GM08714 (cell line): ENCODE results near the gene TMC6.

Experiments used
- H3K4me3 ChIP-seq: fragments of 200-500 bp; sonication (Bioruptor generic); 2 replicates; pipeline ENCODE4 v1.5.1; 2014; ENCODE audit warnings: mild to moderate bottlenecking, low read length, inconsistent platforms
- ZNF274 ChIP-seq: IDR thresholded peaks from 2 replicates; pipeline ENCODE4 v1.6.1; 2012; ENCODE audit warnings: mild to moderate bottlenecking, low read depth, low read length

The TMC6 gene

DNA sequence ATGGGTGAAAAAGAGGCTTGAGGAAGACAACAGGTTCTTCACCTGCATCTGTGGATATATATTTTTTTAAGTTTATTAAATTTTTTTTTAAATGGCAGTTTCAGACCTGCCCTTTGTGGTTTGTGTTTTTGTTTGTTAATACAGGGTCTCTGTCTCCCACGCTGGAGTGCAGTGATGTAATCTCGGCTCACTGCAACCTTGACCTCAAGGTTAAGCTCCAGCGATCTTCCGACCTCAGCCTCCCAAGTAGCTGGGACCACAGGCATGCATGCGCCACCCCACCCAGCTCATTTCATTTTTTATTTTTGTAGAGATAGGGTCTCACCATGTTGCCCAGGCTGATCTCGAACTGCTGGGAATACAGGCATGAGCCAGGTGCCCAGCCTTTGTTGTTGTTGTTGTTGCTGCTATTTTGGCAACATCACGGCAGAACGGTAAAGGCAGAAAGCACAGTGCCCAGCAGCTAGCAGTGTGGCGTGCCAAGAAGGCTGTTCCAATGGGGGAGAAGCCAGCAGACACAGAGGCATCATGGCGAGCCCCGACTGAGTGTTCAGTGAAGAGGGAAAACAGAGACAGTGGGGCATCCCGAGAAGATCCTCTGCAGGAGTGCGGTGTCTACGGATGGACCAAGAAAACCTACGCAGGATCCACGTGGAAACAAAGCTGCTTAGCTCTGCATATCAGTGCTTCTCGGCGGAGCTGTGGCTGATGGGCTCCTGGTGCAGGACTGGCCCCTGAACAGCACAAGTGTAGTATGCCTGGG lies 19.6 kb downstream of the TMC6 start:
- no peak overlapping the region for H3K4me3 ChIP-seq
- TF ChIP-seq ZNF274, result no peak

DNA sequence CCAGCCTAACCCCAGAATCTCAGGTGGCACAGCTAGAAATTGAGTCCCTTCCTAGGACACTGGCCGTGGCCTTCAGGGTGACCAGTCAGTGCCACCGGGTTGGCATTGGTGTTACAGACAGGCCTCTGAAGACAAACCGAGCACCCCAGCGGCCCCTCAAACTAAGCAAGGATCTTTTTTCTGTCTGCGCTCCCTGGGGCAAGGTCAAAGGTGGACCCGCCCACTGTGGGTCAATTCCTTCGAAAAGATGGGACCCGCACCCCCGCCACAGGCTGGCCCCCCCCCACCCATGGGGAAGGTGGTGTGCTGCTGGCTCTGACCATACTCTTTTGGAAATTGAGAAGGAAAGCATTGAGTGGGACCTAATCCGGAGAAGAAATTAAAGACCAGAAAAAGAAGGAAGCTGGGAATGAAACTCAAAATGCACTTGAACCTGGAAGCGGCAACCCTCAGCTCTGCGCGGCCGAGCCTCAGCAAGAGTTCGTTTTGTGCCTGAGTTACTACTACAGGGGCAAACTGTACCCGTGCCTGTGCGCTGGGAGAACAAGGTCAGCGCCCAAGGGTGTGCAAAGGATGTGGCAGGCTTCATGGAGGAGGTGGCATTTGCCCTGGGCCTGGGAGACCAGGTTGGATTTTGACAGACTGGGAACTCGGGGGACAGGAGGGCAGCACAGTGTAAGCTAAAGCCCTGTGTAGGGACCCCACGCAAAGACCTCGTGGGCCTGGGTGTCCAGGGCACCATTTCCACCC lies 20.4 kb downstream of the TMC6 start:
- no peak overlapping the region for H3K4me3 ChIP-seq
- no peak for TF ChIP-seq ZNF274

DNA sequence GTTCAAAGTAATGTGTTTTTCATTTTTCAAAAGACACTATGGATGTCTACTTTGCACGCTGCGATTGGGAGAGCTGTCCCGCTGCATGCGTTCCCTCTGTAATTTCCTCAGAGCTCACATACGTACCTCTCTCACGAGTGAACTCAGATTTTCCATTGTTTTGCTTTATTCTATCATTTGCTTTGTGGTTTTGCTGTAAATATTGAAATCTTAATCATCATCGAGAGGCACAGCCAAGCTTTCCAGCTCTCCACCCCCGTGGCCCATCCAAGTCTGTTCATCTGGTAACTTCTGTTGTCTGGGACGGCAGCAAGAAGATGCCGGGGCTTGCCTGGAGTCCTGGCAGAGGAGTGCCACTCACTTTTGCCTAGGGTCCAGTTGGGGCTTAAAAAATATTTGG lies 21.1 kb downstream of the TMC6 start:
- no peak for TF ChIP-seq ZNF274
- no peak overlapping the region for H3K4me3 ChIP-seq

- TF ChIP-seq ZNF274, result no peak
Observed at GRCh38 chr17:78106211-78106610, 22.3 kb downstream of the TMC6 start.

DNA sequence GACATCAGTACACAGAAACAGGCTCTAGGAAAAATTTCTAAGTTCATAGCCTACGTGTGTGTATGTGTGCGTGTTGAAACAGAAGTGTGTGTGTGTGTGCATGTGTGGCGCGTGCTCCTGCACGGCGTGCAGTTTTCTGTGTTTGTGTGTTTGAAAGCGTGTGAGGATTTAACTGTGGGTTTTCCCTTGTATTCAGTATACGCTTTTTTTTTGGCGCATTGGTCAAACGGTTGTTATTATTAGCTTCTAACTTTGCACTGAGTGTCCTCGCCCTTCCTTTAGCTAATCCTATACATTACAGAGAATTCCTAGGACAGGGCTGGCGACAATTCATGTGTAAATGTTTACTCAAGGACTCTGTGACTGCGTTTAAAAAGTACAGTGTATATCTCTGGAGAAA lies 23.0 kb downstream of the TMC6 start:
- no peak for TF ChIP-seq ZNF274
- no peak overlapping the region for H3K4me3 ChIP-seq

More at GRCh38 chr17:78106211-78106610, 22.3 kb downstream of the TMC6 start:
- H3K4me3 ChIP-seq, result no peak overlapping the region

DNA sequence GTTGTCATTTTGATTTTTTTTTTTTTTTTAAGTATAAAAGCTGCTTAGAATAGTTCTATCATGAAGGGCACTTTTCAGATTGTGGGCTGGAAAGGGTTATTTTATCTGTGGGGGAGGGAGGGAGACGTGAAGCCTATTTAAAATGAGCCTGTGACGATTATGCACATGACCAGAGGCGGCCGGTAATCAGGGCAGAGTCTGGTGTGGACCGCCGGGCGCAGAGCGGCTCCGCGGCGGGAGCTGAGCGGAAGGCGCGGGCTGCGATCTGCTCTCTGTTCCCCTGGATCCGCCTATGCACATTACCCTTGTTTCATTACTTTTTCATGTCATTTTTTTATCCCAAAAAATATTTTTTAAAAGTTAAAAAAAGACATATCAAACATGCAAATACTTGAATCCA lies 23.5 kb downstream of the TMC6 start:
- no peak for TF ChIP-seq ZNF274

DNA sequence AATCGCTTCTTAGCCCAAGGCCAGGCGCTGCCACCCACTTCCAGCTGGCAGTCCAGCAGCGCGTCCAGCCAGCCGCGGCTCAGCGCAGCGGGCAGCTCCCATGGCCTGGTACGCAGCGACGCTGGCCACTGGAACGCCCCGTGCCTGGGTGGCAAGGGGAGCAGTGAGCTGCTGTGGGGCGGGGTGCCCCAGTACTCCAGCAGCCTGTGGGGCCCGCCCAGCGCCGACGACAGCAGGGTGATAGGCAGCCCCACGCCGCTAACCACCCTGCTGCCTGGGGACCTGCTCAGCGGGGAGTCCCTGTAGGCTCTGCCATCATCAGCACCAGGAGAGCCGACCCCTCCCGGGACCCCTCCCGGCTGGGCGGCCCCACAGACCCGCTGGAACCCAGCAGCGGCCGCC lies 24.0 kb downstream of the TMC6 start:
- TF ChIP-seq ZNF274, result no peak

More for the DNA sequence above, 23.5 kb downstream of the TMC6 start:
- no peak overlapping the region for H3K4me3 ChIP-seq

DNA sequence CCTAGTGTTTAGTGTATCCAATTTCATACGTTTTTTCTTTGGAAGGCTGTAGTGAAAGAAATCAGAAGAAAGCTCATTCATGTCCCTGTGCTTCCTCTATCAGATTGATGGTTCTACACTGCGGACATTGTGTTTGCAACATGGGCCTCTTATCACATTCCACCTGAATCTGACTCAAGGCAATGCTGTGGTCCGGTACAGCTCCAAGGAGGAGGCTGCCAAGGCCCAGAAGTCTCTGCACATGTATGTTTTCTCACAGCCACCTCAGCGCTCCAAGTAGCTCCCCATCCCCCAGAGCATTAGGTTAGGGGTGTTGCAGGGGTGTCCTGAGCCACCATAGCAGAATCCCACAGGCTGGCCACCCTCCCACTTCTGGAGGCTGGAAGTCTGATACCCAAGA lies 25.2 kb downstream of the TMC6 start:
- no peak overlapping the region for H3K4me3 ChIP-seq
- no peak for TF ChIP-seq ZNF274

More for the DNA sequence above, 24.0 kb downstream of the TMC6 start:
- no peak overlapping the region for H3K4me3 ChIP-seq

DNA sequence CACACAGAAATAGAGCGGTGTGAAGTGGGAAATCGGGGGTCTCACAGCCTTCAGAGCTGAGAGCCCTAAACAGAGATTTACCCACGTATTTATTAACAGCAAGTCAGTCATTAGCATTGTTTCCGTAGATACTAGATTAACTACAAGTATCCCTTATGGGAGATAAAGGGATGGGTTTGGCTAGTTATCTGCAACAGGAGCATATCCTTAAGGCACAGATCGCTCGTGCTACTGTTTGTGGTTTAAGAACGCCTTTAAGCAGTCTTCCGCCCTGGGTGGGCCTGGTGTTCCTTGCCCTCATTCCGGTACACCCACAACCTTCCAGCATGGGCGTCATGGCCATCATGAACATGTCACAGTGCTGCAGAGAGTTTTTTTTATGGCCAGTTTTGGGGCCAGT lies 27.0 kb downstream of the TMC6 start:
- no peak overlapping the region for H3K4me3 ChIP-seq
- TF ChIP-seq ZNF274, result no peak

DNA sequence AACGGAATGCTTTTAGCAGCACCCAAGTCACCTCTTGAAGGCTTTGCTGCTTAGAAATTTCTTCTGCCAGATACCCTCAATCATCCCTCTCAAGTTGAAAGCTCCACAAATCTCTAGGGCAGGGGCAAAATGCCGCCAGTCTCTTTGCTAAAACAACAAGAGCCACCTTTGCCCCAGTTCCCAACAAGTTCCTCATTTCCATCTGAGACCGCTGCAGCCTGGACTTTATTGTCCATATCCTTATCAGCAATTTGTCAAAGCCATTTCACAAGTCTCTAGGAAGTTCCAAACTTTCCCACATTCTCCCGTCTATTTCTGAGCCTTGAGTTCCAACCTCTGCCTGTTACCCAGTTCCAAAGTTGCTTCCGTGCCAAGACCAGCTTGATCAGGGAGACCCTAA lies 27.4 kb downstream of the TMC6 start:
- no peak for TF ChIP-seq ZNF274
- no peak overlapping the region for H3K4me3 ChIP-seq

DNA sequence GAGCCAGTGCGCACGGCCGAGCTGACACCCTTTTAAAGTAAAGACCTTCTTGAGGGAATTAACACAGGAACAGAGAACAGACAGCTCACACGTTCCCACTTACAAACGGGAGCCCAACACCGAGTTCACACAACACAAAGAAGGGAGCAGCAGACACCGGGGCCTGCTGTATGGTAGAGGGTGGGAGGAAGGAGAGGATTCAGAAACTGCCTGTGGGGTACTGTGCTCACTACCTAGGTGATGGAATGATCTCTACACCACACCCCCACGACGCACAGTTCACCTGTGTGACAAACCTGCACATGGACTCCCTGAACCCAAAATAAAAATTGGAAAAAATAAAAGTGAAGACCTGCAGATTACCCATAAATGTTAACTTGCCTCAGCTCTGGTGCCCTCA lies 32.5 kb downstream of the TMC6 start:
- no peak for TF ChIP-seq ZNF274
- H3K4me3 ChIP-seq, result no peak overlapping the region

- TF ChIP-seq ZNF274, result no peak
- no peak overlapping the region for H3K4me3 ChIP-seq
Observed at GRCh38 chr17:78095035-78095434, 33.5 kb downstream of the TMC6 start.

- H3K4me3 ChIP-seq, result no peak overlapping the region
- TF ChIP-seq ZNF274, result no peak
Observed at GRCh38 chr17:78092794-78093324, 35.7 kb downstream of the TMC6 start.

GRCh38 chr17:78089576-78090281 lies 38.8 kb downstream of the TMC6 start:
- no peak overlapping the region for H3K4me3 ChIP-seq
- TF ChIP-seq ZNF274, result no peak
